Hepatocyte (in vitro differentiated cells): ENCODE results near the gene TPSB2.

Experiments used
- CTCF ChIP-seq: fragments of 200-600 bp; sonication (generic); IDR thresholded peaks from 2 replicates; pipeline ENCODE4 v1.5.1; 2016; ENCODE audit warnings: antibody characterized with exemption, mild to moderate bottlenecking; ENCODE audit not compliant: poor library complexity
- EZH2 ChIP-seq: fragments of 200-600 bp; sonication (generic); IDR thresholded peaks from 2 replicates; pipeline ENCODE4 v1.6.1; 2016; ENCODE audit warnings: antibody characterized with exemption, mild to moderate bottlenecking, borderline replicate concordance
- EZH2phosphoT487 ChIP-seq: fragments of 200-600 bp; sonication (generic); IDR thresholded peaks from one replicate; pipeline ENCODE4 v1.6.1; 2018; ENCODE audit warnings: antibody characterized with exemption, mild to moderate bottlenecking, low read depth, moderate library complexity; ENCODE audit not compliant: unreplicated experiment, severe bottlenecking

- TF ChIP-seq CTCF: no peak
- no peak for TF ChIP-seq EZH2phosphoT487
- no peak for TF ChIP-seq EZH2
Measured at GRCh38 chr16:1202274-1202673, 27.7 kb downstream of the TPSB2 start.
